HepG2 (cell line): ENCODE data around the gene CIB1. TPM values are rescaled to one million over a fixed set of nuclear protein-coding genes. Genes with fewer than 3 reads are reported as not detected.

Source experiments
- ATAC-seq: fragments of 200-7000 bp; cut with Tn5 transposase; 3 replicates; pipeline ENCODE4 v1.9.1; 2020; ENCODE audit warnings: mild to moderate bottlenecking, moderate library complexity
- BruUV-seq: library from RNA; stranded (reverse); fragments of 400-500 nt; replicated peaks from 2 replicates; lab custom pipeline; 2021; lab: Mats Ljungman, UMichigan
- CTCF ChIA-PET: fragments of 300-600 bp; formaldehyde crosslinking; extraction: SDS; loops from one replicate; lab custom pipeline; 2021; ENCODE audit warnings: low total read pairs, inconsistent platforms, low intra/inter-chr PET ratio; lab: Yijun Ruan, JAX
- POLR2A ChIA-PET: fragments of 350-600 bp; sonication (Branson Sonifier 250); formaldehyde crosslinking; loops from one replicate; lab custom pipeline; 2020; ENCODE audit warnings: antibody characterized with exemption, inconsistent platforms; lab: Yijun Ruan, JAX
- DNase-seq: peaks from one replicate; pipeline ENCODE4 v3.0.0-alpha.2; 2015; ENCODE audit warnings: low spot score
- FAIRE-seq: peaks from 3 replicates; lab custom pipeline; 2011; peaks lifted over from hg19 to GRCh38; lab: Jason Lieb, UNC
- H2AFZ ChIP-seq: one replicate; pipeline ENCODE4 v1.6.1; 2011; ENCODE audit warnings: low read length, inconsistent platforms
- H3K27ac ChIP-seq: fragments of 300-600 bp; 3 replicates; pipeline ENCODE4 v1.8.0; 2011; ENCODE audit warnings: mixed run types, mild to moderate bottlenecking, mixed read lengths, low read length, inconsistent platforms; ENCODE audit not compliant: insufficient read depth; ENCODE audit errors: extremely low read length
- H3K27me3 ChIP-seq, 2 experiments: fragments of 200-600 bp in 1 of 2; 2 replicates in 1 of 2; 3 replicates in 1 of 2; pipeline versions ENCODE4 v1.6.0 to v1.8.0; 2011; ENCODE audit warnings: low read length in 2 of 2, mild to moderate bottlenecking in 2 of 2, moderate library complexity in 2 of 2, inconsistent platforms in 1 of 2; ENCODE audit not compliant: insufficient read depth in 2 of 2, control insufficient read depth in 1 of 2
- H3K36me3 ChIP-seq, 2 experiments: fragments of 200-600 bp in 1 of 2; replicated peaks in 1 of 2; 2 replicates in 1 of 2; 3 replicates in 1 of 2; pipeline versions ENCODE4 v1.5.1 to v1.8.0; 2011; ENCODE audit warnings: low read length in 2 of 2, inconsistent platforms in 1 of 2; ENCODE audit not compliant: insufficient read depth in 2 of 2, control insufficient read depth in 1 of 2
- H3K4me1 ChIP-seq: 2 replicates; pipeline ENCODE4 v1.5.1; 2012; ENCODE audit warnings: low read length, inconsistent platforms; ENCODE audit not compliant: insufficient read depth
- H3K4me2 ChIP-seq: 2 replicates; pipeline ENCODE4 v1.6.0; 2011; ENCODE audit warnings: low read depth, low read length, inconsistent platforms
- H3K4me3 ChIP-seq, 3 experiments: fragments of 200-600 bp in 1 of 3; sonication (generic), shearing (Covaris generic) in 1 of 3; replicated peaks in 1 of 3; 2 replicates each; pipeline ENCODE4 v1.5.1; 2011 to 2016; ENCODE audit warnings: low read length in 3 of 3, inconsistent platforms in 2 of 3, low read depth in 2 of 3, mild to moderate bottlenecking in 2 of 3, control low read depth in 1 of 3, mixed read lengths in 1 of 3; ENCODE audit not compliant: insufficient read depth in 1 of 3
- H3K79me2 ChIP-seq: one replicate; pipeline ENCODE4 v1.6.1; 2011; ENCODE audit warnings: low read length, inconsistent platforms; ENCODE audit not compliant: insufficient read depth
- H3K9ac ChIP-seq: 2 replicates; pipeline ENCODE4 v1.6.0; 2011; ENCODE audit warnings: mild to moderate bottlenecking, low read depth, low read length, inconsistent platforms; ENCODE audit not compliant: insufficient read depth
- H3K9me3 ChIP-seq: 2 replicates; pipeline ENCODE4 v1.5.1; 2012; ENCODE audit warnings: mild to moderate bottlenecking, low read length
- H4K20me1 ChIP-seq: 2 replicates; pipeline ENCODE4 v1.6.0; 2011; ENCODE audit warnings: inconsistent platforms, mild to moderate bottlenecking, low read length, moderate library complexity; ENCODE audit not compliant: insufficient read depth
- EHMT2 ChIP-seq: fragments of 200-600 bp; sonication (generic); IDR thresholded peaks from 2 replicates; pipeline ENCODE4 v1.7.0; 2017; ENCODE audit warnings: antibody characterized with exemption, low read depth, low read length, borderline replicate concordance
- FOXO1 ChIP-seq: sonication (generic); formaldehyde crosslinking; IDR thresholded peaks from 2 replicates; pipeline ENCODE4 v1.4.0; 2020; ENCODE audit warnings: missing genetic modification reagents
- KAT2B ChIP-seq: fragments of 150-350 bp; IDR thresholded peaks from 2 replicates; pipeline ENCODE4 v1.6.1; 2014; ENCODE audit warnings: low read depth, low read length, borderline replicate concordance
- PAWR ChIP-seq: sonication (generic); formaldehyde crosslinking; IDR thresholded peaks from 2 replicates; pipeline ENCODE4 v1.4.0; 2020; ENCODE audit warnings: missing genetic modification reagents, mild to moderate bottlenecking, borderline replicate concordance
- RBM22 ChIP-seq: fragments of 200-400 bp; formaldehyde crosslinking; optimal IDR thresholded peaks from 2 replicates; pipeline ENCODE3; 2017; ENCODE audit warnings: mild to moderate bottlenecking, low read length, moderate library complexity
- SIX1 ChIP-seq: sonication (generic); formaldehyde crosslinking; IDR thresholded peaks from 2 replicates; pipeline ENCODE4 v1.4.0; 2020; ENCODE audit warnings: missing genetic modification reagents, borderline replicate concordance
- SYNCRIP ChIP-seq: fragments of 200-400 bp; formaldehyde crosslinking; IDR thresholded peaks from 2 replicates; pipeline ENCODE4 v1.6.1; 2018; ENCODE audit warnings: mild to moderate bottlenecking, low read depth, low read length; ENCODE audit not compliant: insufficient read depth
- TBP ChIP-seq: sonication (generic); formaldehyde crosslinking; IDR thresholded peaks from 2 replicates; pipeline ENCODE4 v1.5.0; 2020; ENCODE audit warnings: missing genetic modification reagents
- ZNF350 ChIP-seq: sonication (generic); formaldehyde crosslinking; IDR thresholded peaks from 2 replicates; pipeline ENCODE4 v1.4.0; 2020; ENCODE audit warnings: mild to moderate bottlenecking, low read depth, missing genetic modification reagents, borderline replicate concordance
- ZSCAN20 ChIP-seq: sonication (generic); formaldehyde crosslinking; IDR thresholded peaks from 2 replicates; pipeline ENCODE4 v1.4.0; 2020; ENCODE audit warnings: missing genetic modification reagents, mild to moderate bottlenecking, borderline replicate concordance
- WGBS: methylation state at CpG from one replicate; pipeline ENCODE4 v1.1.6; 2017; ENCODE audit warnings: low lambda C conversion rate; 5-methylcytosine and 5-hydroxymethylcytosine counted together
- in situ Hi-C: cut with HindIII; loops from 2 replicates; pipeline ENCODE4 v1.10.0; 2017; ENCODE audit warnings: low pct_unique_long_range_greater_than_20kb; ENCODE audit not compliant: extremely low pct_ligation_motif_present
- intact Hi-C: fragments of 100-400 bp; cut with micrococcal nuclease; formaldehyde crosslinking; loops from one replicate; pipeline ENCODE4 v1.10.0; 2022; ENCODE audit not compliant: unreplicated experiment
- polyA plus RNA-seq, 8 experiments: library from polyadenylated mRNA; depleted of rRNA in 3 of 8; stranded (reverse) in 7 of 8; unstranded in 1 of 8; fragments of >200 nt; fragmentation: Illumina TruSeq in 4 of 8; extraction: Trizol in 4 of 8; gene quantifications; 2 replicates each; pipeline versions ENCODE4 v1.2.1 to v1.2.3, GENCODE V29; 2011 to 2016; ENCODE audit warnings: low read depth in 4 of 8, missing spikeins in 1 of 8, mixed read lengths in 1 of 8; ENCODE audit not compliant: insufficient read depth in 1 of 8
- total RNA-seq, 5 experiments: library from RNA; depleted of rRNA; stranded (reverse); fragments of >200 nt; fragmentation: Illumina TruSeq; extraction: Trizol; gene quantifications; 2 replicates each; pipeline ENCODE4 v1.2.3, GENCODE V29; 2016; ENCODE audit warnings: low read depth in 1 of 5
- TF ChIP-seq, protein P1 (sequence below): sonication (generic); formaldehyde crosslinking; IDR thresholded peaks from 2 replicates; pipeline ENCODE4 v1.5.0; 2020; ENCODE audit warnings: mild to moderate bottlenecking, missing genetic modification reagents, borderline replicate concordance
- TF ChIP-seq, protein P2 (sequence below): sonication (generic); formaldehyde crosslinking; IDR thresholded peaks from 2 replicates; pipeline ENCODE4 v1.5.0; 2020; ENCODE audit warnings: missing genetic modification reagents
- TF ChIP-seq, protein P3 (sequence below), 2 experiments: sonication (generic) in 1 of 2; formaldehyde crosslinking in 1 of 2; IDR thresholded peaks; 2 replicates each; pipeline versions ENCODE4 v1.4.0 to v1.6.1; 2018 to 2020; ENCODE audit warnings: missing genetic modification reagents in 2 of 2, borderline replicate concordance in 1 of 2, low read depth in 1 of 2, mild to moderate bottlenecking in 1 of 2, missing biosample characterization in 1 of 2

The CIB1 gene
- total and polyA plus RNA-seq, 2 of the 13 experiments (the other 11 are each of a cell fraction or from before 2014, with no cell fraction given), result 38.7 to 72.7 TPM

DNA sequence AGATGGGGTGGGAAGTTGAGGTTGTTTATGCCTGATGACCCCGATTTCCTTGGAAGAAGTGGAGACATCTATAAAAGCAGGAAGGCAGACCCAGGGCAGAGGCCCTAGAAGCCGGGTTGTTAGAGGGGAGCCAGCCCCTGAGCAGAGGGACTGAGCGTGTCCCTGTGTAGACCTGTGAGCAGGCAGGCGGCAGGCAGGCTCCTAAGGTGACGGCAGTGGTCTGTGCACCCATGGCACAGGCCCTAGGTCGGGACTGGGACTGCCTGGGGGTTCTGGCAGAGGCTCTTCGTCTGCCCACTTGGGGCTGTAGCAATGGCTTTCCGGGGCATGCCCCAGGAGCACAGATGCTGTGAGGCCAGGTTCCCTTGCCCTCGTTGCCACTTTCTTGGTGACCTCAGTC, 22.7 kb downstream of the CIB1 start:
- in situ Hi-C loops, result no loop called here
- peak overlapping the region; percentile 19 for H3K27ac ChIP-seq
- BruUV-seq, result no TSS peak
- H3K36me3 ChIP-seq, result peaks cover 2 to 7% of the 10 kb centered on the region in 2 experiments; a peak in 2 of 5 replicates
- H4K20me1 ChIP-seq, result no peaks in the 10 kb centered on the region
- H3K9ac ChIP-seq, result no peak overlapping the region
- H2AFZ ChIP-seq, result no peak overlapping the region
- POLR2A ChIA-PET, result no interaction called here
- H3K9me3 ChIP-seq, result no peaks in the 10 kb centered on the region
- ATAC-seq, result peak; percentile 23
- FAIRE-seq, result no peak
- 100% methylated on average over 2 of the region's 9 CpGs for WGBS
- no peaks in the 10 kb centered on the region for H3K27me3 ChIP-seq
- CTCF ChIA-PET, result no interaction called here
- H3K4me1 ChIP-seq, result peaks cover 31% of the 10 kb centered on the region
- no peak for TF ChIP-seq RBM22
- TF ChIP-seq, protein P1, sequence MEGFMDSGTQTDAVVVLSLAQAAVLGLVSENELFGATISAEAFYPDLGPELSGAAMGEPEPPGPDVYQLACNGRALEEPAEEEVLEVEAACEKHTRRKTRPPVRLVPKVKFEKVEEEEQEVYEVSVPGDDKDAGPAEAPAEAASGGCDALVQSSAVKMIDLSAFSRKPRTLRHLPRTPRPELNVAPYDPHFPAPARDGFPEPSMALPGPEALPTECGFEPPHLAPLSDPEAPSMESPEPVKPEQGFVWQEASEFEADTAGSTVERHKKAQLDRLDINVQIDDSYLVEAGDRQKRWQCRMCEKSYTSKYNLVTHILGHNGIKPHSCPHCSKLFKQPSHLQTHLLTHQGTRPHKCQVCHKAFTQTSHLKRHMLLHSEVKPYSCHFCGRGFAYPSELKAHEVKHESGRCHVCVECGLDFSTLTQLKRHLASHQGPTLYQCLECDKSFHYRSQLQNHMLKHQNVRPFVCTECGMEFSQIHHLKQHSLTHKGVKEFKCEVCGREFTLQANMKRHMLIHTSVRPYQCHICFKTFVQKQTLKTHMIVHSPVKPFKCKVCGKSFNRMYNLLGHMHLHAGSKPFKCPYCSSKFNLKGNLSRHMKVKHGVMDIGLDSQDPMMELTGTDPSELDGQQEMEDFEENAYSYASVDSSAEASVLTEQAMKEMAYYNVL (CRISPR knock-in tag), result no peak
- no peak for TF ChIP-seq SIX1 (CRISPR knock-in tag)
- TF ChIP-seq TBP (CRISPR knock-in tag), result no peak
- TF ChIP-seq ZNF350 (CRISPR knock-in tag), result no peak
- TF ChIP-seq FOXO1, result no peak
- no peak overlapping the region for H3K4me3 ChIP-seq
- no peaks in the 10 kb centered on the region for H3K79me2 ChIP-seq
- H3K4me2 ChIP-seq, result peak overlapping the region; percentile 28; the same call in 1 of the 2 replicates
- intact Hi-C loops, result no loop called here
- DNase-seq, result no peak

DNA sequence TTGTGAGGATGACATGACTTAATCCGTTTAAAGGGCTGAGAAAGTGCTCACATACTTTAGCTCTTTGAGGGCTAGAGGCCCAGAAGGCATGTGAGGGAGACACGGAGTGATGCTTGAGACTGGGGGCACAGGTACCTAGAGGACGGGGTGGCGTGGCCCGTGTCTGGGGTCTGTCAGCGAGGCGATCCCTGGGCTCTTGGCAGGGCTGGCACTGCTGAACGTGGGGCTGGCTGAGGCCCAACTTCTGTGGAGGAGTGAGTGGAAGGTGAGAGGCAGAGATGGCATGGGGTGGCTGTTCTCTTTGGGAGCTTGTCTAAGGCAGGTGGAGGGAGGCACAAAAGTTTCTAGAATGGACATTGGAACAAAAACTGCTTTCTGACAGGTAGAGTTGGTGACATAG, 23.1 kb downstream of the CIB1 start:
- DNase-seq, result no peak
- ATAC-seq, result no peak
- TF ChIP-seq, protein P2, sequence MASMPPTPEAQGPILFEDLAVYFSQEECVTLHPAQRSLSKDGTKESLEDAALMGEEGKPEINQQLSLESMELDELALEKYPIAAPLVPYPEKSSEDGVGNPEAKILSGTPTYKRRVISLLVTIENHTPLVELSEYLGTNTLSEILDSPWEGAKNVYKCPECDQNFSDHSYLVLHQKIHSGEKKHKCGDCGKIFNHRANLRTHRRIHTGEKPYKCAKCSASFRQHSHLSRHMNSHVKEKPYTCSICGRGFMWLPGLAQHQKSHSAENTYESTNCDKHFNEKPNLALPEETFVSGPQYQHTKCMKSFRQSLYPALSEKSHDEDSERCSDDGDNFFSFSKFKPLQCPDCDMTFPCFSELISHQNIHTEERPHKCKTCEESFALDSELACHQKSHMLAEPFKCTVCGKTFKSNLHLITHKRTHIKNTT (CRISPR knock-in tag), result no peak
- TF ChIP-seq EHMT2, result no peak
- TF ChIP-seq ZSCAN20 (CRISPR knock-in tag), result no peak
- TF ChIP-seq, protein P3, sequence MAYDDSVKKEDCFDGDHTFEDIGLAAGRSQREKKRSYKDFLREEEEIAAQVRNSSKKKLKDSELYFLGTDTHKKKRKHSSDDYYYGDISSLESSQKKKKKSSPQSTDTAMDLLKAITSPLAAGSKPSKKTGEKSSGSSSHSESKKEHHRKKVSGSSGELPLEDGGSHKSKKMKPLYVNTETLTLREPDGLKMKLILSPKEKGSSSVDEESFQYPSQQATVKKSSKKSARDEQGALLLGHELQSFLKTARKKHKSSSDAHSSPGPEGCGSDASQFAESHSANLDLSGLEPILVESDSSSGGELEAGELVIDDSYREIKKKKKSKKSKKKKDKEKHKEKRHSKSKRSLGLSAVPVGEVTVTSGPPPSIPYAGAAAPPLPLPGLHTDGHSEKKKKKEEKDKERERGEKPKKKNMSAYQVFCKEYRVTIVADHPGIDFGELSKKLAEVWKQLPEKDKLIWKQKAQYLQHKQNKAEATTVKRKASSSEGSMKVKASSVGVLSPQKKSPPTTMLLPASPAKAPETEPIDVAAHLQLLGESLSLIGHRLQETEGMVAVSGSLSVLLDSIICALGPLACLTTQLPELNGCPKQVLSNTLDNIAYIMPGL (CRISPR knock-in tag; IDR thresholded peaks at IDR 0.05; ENCODE audit: borderline replicate concordance in 1 of 2, low read depth in 1 of 2), result no peak
- no peak for TF ChIP-seq KAT2B
- TF ChIP-seq SYNCRIP, result no peak
- TF ChIP-seq PAWR (CRISPR knock-in tag), result no peak

More for the DNA sequence above, 23.1 kb downstream of the CIB1 start:
- H3K9me3 ChIP-seq, result no peaks in the 10 kb centered on the region
- no peak for FAIRE-seq
- H3K9ac ChIP-seq, result no peak overlapping the region
- intact Hi-C loops, result no loop called here
- WGBS, result 96% methylated on average over 8 of the region's 8 CpGs
- no TSS peak for BruUV-seq
- H3K27me3 ChIP-seq, result no peaks in the 10 kb centered on the region
- CTCF ChIA-PET, result no interaction called here
- peaks cover 2 to 7% of the 10 kb centered on the region in 2 experiments; a peak in 2 of 5 replicates for H3K36me3 ChIP-seq
- POLR2A ChIA-PET, result no interaction called here
- no peak overlapping the region for H2AFZ ChIP-seq
- no peak overlapping the region for H3K27ac ChIP-seq
- H3K4me2 ChIP-seq, result no peak overlapping the region
- peaks cover 31% of the 10 kb centered on the region for H3K4me1 ChIP-seq
- H3K4me3 ChIP-seq, result no peak overlapping the region
- in situ Hi-C loops, result no loop called here
- H3K79me2 ChIP-seq, result no peaks in the 10 kb centered on the region
- H4K20me1 ChIP-seq, result peaks cover under 1% of the 10 kb centered on the region; the same call in 1 of the 2 replicates
